Esophagus muscularis mucosa (tissue), 4 donors: ENCODE measurements around the gene PPP2R3B.

Experiments
- EP300 ChIP-seq: sonication (generic); formaldehyde crosslinking; IDR thresholded peaks from one replicate; pipeline ENCODE4 v1.6.1; 2017; ENCODE audit warnings: antibody characterized with exemption
- POLR2AphosphoS5 ChIP-seq, 2 donors: sonication (generic); formaldehyde crosslinking; IDR thresholded peaks; one replicate each; pipeline ENCODE4 v1.6.1; 2017; ENCODE audit warnings: antibody characterized with exemption in 2 of 2
- TF ChIP-seq, protein P1 (sequence below), 3 experiments: fragments of 200-600 bp in 2 of 3; fragments of 450-650 bp in 1 of 3; sonication (generic) in 2 of 3; IDR thresholded peaks; one replicate each; pipeline ENCODE4 v1.5.1; 2017 to 2019; ENCODE audit warnings: antibody characterized with exemption in 3 of 3, mild to moderate bottlenecking in 2 of 3, moderate library complexity in 1 of 3

DNA sequence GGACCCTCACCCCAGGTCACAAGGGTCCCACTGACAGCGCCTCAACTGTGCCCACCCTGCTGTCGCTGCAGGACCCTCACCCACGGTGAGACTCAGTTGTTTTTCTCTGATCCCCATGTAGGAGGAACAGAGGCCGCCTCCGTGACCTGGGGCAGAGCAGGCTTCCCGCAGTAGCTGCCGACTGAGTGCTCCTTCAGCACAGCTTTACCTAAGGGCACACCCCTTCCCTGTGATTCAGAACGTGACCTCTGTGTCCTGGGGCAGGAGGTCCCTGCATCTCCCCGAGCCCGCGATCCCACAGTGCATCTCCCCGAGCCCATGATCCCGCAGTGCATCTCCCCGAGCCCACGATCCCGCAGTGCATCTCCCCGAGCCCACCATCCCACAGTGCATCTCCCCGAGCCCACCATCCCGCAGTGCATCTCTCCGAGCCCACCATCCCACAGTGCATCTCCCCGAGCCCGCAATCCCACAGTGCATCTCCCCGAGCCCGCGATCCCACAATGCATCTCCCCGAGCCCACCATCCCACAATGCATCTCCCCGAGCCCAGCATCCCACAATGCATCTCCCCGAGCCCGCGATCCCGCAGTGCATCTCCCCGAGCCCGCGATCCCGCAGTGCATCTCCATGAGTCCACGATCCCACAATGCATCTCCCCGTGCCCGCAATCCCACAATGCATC lies 23.6 kb downstream of the PPP2R3B start:
- TF ChIP-seq, protein P1, sequence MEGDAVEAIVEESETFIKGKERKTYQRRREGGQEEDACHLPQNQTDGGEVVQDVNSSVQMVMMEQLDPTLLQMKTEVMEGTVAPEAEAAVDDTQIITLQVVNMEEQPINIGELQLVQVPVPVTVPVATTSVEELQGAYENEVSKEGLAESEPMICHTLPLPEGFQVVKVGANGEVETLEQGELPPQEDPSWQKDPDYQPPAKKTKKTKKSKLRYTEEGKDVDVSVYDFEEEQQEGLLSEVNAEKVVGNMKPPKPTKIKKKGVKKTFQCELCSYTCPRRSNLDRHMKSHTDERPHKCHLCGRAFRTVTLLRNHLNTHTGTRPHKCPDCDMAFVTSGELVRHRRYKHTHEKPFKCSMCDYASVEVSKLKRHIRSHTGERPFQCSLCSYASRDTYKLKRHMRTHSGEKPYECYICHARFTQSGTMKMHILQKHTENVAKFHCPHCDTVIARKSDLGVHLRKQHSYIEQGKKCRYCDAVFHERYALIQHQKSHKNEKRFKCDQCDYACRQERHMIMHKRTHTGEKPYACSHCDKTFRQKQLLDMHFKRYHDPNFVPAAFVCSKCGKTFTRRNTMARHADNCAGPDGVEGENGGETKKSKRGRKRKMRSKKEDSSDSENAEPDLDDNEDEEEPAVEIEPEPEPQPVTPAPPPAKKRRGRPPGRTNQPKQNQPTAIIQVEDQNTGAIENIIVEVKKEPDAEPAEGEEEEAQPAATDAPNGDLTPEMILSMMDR (IDR thresholded peaks at IDR 0.05), result no peak
- TF ChIP-seq POLR2AphosphoS5 (IDR thresholded peaks at IDR 0.05), result no peak
- no peak for TF ChIP-seq EP300
